ENCODE results near the gene SLC26A8. TPM values are rescaled to one million over a fixed set of nuclear protein-coding genes. Genes with fewer than 3 reads are reported as not detected.

The SLC26A8 gene
- total RNA-seq, 1 experiment from 2014 or later: not detected

DNA sequence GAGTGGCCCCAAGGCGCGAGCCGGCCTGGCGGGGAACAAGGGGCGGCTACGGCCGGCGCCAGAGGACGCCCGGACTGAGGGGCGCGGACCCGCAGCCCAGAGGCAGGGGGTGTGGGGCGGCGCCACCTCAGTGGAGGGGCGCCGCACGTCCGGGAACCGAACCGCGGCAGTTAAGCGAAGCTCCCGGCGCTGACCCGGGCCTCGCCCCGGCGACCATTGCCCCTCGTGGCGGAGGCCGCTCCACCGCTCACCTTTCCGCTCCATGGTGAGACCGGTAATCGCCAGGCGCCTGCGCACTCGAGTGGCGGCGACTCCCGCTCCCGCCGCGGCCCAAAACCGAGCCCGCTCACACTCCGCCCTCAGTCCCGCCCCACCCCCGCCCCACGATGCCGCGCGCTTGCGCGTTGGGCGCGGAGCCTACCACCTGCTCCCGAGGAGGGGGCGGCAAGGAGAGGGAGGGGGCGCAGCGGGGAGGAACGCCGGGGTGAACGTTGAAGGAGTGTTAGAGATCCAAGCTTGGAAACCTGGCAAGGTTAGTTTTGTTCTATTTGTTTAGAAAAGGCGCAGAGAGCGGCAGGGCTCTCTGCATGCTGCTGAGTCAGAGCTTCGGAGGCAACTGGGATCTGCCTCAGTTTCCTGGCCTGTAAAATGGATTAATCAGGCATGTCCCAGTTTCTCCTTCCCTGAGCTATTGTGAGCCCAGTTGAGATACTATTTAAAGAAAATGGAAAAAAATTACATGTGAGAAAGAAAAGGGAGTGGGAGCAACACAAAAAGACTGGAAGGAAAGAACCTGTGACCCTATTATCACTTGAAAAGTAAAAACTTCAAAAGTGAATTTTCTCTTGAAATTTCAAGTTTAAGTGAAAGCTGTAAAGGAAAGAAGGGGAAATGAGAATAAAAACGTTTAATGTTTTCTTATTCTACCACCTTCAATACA is 103.4 kb downstream of the SLC26A8 start, which contains the start of gene SRPK1:
TSS of gene SRPK1 (minus strand) at position 306 of the 940 bp plus-strand sequence. CDS start at position 264, 42 bp downstream.
- peak within 1 kb of the TSS; percentile 92 for H3K4me2 ChIP-seq
- no peaks in the 10 kb centered on the region for H4K20me1 ChIP-seq (ENCODE audit: insufficient read depth)
- CTCF ChIA-PET: interaction anchor here (0.6 kb wide), 1 partner anchor 400 kb away, joined by 5 read pairs; no protein-coding TSS in a partner anchor
- intact Hi-C loops (cut with micrococcal nuclease; ENCODE audit: unreplicated experiment): loop anchor here (1.0 kb wide), 1 partner anchor 106 kb away; the partner anchor contains the start of gene MAPK14
- peak; percentile 69 to 87 for DNase-seq
- H3K9me2 ChIP-seq (ENCODE audit: insufficient read depth): no peaks in the 10 kb centered on the region
- H3K79me2 ChIP-seq (ENCODE audit: low read depth): peaks cover 60% of the 10 kb centered on the region
- H3K36me3 ChIP-seq (ENCODE audit: low read depth): peaks cover 16% of the 10 kb centered on the region
- H3K9me3 ChIP-seq (ENCODE audit: insufficient read depth, low read depth): no peaks in the 10 kb centered on the region
- peaks cover 28% of the 10 kb centered on the region for H3F3A ChIP-seq (ENCODE audit: insufficient read depth, low read depth)
- POLR2A ChIA-PET (ENCODE audit: unreplicated experiment): no interaction called here
- H3K4me3 ChIP-seq: peak within 1 kb of the TSS; percentile 97
- TF ChIP-seq EZH2 (IDR thresholded peaks at IDR 0.05; ENCODE audit: low read depth): no peak
- TF ChIP-seq, protein P1, sequence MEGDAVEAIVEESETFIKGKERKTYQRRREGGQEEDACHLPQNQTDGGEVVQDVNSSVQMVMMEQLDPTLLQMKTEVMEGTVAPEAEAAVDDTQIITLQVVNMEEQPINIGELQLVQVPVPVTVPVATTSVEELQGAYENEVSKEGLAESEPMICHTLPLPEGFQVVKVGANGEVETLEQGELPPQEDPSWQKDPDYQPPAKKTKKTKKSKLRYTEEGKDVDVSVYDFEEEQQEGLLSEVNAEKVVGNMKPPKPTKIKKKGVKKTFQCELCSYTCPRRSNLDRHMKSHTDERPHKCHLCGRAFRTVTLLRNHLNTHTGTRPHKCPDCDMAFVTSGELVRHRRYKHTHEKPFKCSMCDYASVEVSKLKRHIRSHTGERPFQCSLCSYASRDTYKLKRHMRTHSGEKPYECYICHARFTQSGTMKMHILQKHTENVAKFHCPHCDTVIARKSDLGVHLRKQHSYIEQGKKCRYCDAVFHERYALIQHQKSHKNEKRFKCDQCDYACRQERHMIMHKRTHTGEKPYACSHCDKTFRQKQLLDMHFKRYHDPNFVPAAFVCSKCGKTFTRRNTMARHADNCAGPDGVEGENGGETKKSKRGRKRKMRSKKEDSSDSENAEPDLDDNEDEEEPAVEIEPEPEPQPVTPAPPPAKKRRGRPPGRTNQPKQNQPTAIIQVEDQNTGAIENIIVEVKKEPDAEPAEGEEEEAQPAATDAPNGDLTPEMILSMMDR (conservative IDR thresholded peaks at IDR 0.05): no peak
- H3K27me3 ChIP-seq (ENCODE audit: insufficient read depth, low read depth): no peaks in the 10 kb centered on the region
- H3K27ac ChIP-seq: peak within 1 kb of the TSS; percentile 74
- BruUV-seq (replicated peaks): TSS peak; percentile 44
- H2AFZ ChIP-seq: peak within 1 kb of the TSS; percentile 85
- H3K4me1 ChIP-seq (replicated peaks; ENCODE audit: insufficient read depth): peaks cover 29% of the 10 kb centered on the region

DNA sequence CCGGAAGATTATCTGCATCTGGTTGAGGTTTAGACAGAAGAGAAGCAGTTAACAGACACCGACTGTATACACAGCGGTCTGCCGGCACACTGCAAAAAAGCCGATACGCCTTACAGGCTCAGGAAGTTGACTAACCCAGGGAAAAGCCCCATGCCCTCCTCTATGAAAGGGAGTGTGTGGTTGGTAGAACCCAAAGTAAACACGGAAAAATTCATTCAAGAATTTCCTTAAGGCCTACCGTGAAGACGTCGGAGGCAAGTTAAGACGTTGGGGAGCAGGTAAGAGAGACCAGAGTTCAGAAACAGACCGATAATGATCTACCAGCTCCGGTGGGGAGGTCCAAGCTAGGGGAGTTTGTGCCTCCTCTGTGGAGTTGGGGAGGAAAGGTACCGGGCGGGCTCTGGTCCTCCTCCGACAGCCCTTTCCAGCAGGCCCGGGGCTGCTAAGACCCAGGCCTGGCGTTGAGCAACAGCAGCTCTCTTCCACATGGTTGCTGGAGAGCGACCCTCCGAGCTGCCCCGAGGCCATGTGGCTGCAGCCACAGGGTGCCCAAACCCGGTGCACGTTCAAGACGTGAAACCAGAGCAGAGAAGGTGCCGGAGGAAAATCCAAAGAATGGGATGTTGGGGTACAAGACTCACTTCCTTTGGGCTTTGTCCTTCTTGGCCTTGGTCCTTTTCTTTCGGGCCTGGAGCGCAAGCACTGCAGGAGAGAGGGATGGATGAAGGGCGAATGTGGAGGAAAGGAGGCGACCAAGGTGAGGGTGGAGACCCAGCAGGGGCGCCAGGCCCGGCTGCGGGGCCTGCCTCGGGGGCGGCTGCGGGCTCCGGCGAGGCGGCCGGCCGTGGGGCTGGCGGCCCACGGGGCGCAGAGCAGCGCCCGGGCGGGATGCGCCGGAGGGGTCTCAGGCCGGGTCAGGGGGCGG is 104.4 kb downstream of the SLC26A8 start:
- TF ChIP-seq, protein P1 (conservative IDR thresholded peaks at IDR 0.05): no peak
- TF ChIP-seq EZH2 (IDR thresholded peaks at IDR 0.05; ENCODE audit: low read depth): no peak
- Histone ChIP-seq H3K79me2 (ENCODE audit: low read depth) (peaks cover 65% of the 10 kb centered on the region), H3K9me2 (ENCODE audit: insufficient read depth) (no peaks in the 10 kb centered on the region), H3K9me3 (ENCODE audit: insufficient read depth, low read depth) (no peaks in the 10 kb centered on the region), H3K4me3 (peak overlapping the region; percentile 97), H3K36me3 (ENCODE audit: low read depth) (peaks cover 20% of the 10 kb centered on the region), H3K27me3 (ENCODE audit: insufficient read depth, low read depth) (no peaks in the 10 kb centered on the region), H3K4me1 (replicated peaks; ENCODE audit: insufficient read depth) (peaks cover 28% of the 10 kb centered on the region), H2AFZ (peak overlapping the region; percentile 82), H3K27ac (peak overlapping the region; percentile 74), H4K20me1 (ENCODE audit: insufficient read depth) (no peaks in the 10 kb centered on the region), H3F3A (ENCODE audit: insufficient read depth, low read depth) (peaks cover 28% of the 10 kb centered on the region), H3K4me2 (peak overlapping the region; percentile 92)
- TSS peak; percentile 45 for BruUV-seq (replicated peaks)
- ChIA-PET CTCF (no interaction called here), POLR2A (ENCODE audit: unreplicated experiment) (no interaction called here)
- intact Hi-C loops (cut with micrococcal nuclease; ENCODE audit: unreplicated experiment): no loop called here
- DNase-seq: peak in 1 of 2 experiments; percentile 72
